22Rv1 (cell line): ENCODE data around the gene ERN1.
"Not testable (repeated sequence)": the region's sequence is repeated elsewhere in the genome, so short reads cannot be mapped to it uniquely, and the experiment has no call there.

ENCODE experiments used
- H3K27ac ChIP-seq: fragments of 450-650 bp; 2 replicates; pipeline ENCODE4 v1.5.1; 2017
- CTCF ChIP-seq: fragments of 450-650 bp; IDR thresholded peaks from 2 replicates; pipeline ENCODE4 v1.5.1; 2017; ENCODE audit warnings: mild to moderate bottlenecking
- ZFX ChIP-seq: fragments of 450-650 bp; IDR thresholded peaks from 2 replicates; pipeline ENCODE4 v1.6.1; 2017; ENCODE audit warnings: antibody characterized with exemption, borderline replicate concordance

The ERN1 gene

DNA sequence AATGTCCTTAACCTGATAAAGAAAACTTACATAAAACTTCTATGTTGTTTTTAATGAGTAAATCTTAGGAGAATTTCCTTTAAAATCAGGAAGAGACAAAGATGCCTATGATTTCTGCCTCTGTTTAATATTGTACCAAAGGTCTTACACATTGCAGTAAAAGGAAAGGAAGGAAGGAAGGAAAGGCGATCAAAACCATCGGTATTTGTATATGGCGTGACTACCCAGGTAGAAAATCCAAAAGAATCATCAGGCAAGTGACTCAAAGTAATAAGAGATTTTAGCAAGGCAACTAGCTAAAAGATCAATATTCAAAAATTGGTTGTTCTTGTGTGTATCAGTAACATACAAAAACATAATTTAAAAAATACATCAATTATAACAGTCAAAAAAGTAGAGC, 113.0 kb downstream of the ERN1 start:
- no peak for TF ChIP-seq CTCF
- no peak for TF ChIP-seq ZFX
- no peak overlapping the region for H3K27ac ChIP-seq

DNA sequence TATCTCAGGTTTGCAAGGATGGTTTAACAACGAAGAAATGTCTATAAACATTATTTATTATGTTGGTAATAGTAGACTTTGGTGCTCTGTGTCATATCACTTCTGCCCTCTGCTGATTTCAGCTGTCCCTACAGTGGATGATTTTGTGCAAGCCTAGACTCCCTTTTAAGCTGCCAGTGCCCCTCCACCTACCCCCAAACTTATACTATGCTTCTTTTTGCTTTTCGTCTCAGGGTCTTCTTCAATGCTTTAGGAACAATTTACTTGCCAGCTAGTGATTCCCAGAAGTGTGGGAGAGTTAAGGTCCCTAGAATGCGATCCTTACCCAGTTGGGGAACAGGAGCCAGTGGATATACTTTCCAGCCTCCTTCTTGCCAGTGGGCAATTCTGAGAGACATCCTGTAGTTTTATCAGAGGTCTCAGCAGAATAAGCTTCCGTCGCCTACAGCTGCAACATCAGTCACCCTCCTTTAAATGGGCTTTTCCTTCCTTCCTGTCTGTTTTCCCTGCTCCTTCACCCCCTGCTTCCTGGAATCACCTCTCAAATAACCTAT, 113.6 kb downstream of the ERN1 start:
- TF ChIP-seq ZFX, result no peak
- 0 out of 2 replicates have a peak, but pooled peaks have one; percentile 9 for TF ChIP-seq CTCF
- H3K27ac ChIP-seq, result no peak overlapping the region

DNA sequence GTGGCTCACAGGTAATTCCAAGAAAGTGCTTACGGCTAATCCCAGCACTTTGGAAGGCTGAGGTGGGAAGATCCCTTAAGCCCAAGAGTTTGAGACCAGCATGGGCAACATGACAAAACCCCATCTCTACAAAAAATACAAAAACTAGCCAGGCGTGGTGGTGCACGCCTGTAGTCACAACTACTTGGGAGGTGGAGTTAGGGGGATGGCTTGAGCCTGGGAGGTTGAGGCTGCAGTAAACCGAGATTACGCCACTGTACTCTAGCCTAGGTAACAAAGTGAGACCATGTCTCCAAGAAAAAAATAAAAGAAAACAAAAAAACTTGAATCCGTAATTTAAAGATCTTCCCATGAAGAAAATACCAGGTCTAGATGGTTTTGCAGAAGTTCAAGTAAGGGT, 114.5 kb downstream of the ERN1 start:
- no peak overlapping the region for H3K27ac ChIP-seq
- TF ChIP-seq ZFX, result no peak
- TF ChIP-seq CTCF, result no peak

DNA sequence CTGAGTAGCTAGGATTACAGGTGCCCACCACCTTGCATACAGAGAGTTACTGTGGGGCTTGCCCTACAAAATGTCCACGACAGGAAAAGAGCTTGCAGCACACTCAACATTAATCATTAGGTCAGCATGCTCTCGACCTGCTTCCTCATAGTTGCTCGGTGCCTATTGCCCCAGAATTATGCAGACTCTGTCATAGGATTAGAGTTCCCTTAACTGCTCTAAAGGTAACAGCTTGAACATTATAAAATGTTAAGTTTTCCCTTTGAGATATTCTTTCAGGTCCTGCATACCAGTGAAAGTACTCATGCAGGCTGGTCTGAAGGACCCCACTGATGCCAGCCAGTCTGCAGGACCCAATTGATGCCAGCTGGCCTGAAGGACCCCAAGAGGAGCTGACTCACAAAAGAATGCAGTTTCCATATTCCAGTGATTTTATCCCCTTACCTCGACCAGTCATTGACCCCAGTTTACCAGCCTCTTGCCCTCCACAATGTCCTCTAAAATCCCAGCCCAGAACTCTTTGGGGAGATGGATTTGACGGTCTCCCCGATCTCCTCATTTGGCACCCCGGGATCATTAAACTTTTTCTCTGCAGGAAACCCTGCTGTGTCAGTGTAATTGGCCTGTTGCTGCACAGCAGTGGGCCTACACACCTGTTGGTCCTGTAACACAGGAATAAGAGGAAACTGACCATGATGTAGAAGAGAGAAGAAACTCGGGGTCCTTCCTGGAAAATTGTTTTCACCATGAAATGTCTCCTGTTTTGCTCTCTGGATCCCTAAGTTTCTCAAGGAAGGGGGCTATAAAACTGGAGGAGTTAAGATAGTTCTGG, 120.2 kb downstream of the ERN1 start:
- TF ChIP-seq CTCF, result no peak
- no peak for TF ChIP-seq ZFX
- no peak overlapping the region for H3K27ac ChIP-seq

GRCh38 chr17:64008830-64009229, 121.1 kb downstream of the ERN1 start:
- no peak overlapping the region for H3K27ac ChIP-seq
- no peak for TF ChIP-seq CTCF

- H3K27ac ChIP-seq, result no peak overlapping the region
- no peak for TF ChIP-seq ZFX
- no peak for TF ChIP-seq CTCF
Observed at GRCh38 chr17:64008346-64008745, 121.6 kb downstream of the ERN1 start.

DNA sequence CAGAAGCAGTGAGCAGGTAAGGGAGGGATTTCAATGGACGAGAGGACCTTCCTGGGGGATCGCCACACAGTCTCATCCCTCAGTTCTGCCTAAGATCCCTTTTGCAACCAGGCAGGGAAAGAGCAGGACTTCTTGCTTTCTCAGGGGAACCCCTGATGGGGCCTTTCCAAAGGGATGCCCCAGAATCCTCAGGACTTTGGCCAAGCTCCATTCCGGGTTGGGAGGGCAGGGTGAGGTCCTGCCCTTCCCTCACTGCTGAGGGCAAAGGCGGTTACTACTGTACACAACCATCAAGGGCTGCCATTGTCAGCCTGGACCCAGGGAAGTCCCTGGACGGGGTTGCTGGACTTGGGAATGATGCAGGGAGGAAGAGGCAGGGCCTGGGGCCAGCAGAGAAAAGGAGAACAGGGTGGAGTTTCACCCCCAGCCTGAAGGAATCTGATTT, 122.1 kb downstream of the ERN1 start:
- H3K27ac ChIP-seq, result no peak overlapping the region
- TF ChIP-seq ZFX, result no peak

- H3K27ac ChIP-seq, result not testable (repeated sequence)
Observed at GRCh38 chr17:64007089-64007837, 122.7 kb downstream of the ERN1 start.
